Stomach (tissue), 4 donors: ENCODE measurements around the gene RGS7.

Experiments
- CTCF ChIP-seq, 7 experiments: fragments of 450-650 bp in 4 of 7; fragments of 200-600 bp in 3 of 7; sonication (generic) in 3 of 7; IDR thresholded peaks; one replicate each; pipeline ENCODE4 v1.5.1; 2016 to 2019; ENCODE audit warnings: antibody characterized with exemption in 7 of 7, control low read depth in 2 of 7, mild to moderate bottlenecking in 1 of 7
- EP300 ChIP-seq: sonication (generic); formaldehyde crosslinking; IDR thresholded peaks from one replicate; pipeline ENCODE4 v1.6.1; 2017; ENCODE audit warnings: antibody characterized with exemption
- POLR2A ChIP-seq, 4 donors: fragments of 450-650 bp; IDR thresholded peaks; one replicate each; pipeline ENCODE4 v1.6.1; 2016; ENCODE audit warnings: antibody characterized with exemption in 4 of 4, control low read depth in 2 of 4, mild to moderate bottlenecking in 1 of 4, moderate library complexity in 1 of 4
- POLR2AphosphoS5 ChIP-seq, 3 donors: sonication (generic); formaldehyde crosslinking; IDR thresholded peaks; one replicate each; pipeline ENCODE4 v1.6.1; 2016; ENCODE audit warnings: antibody characterized with exemption in 3 of 3

- TF ChIP-seq CTCF (IDR thresholded peaks at IDR 0.05) (no peak), POLR2A (IDR thresholded peaks at IDR 0.05) (no peak), EP300 (no peak), POLR2AphosphoS5 (IDR thresholded peaks at IDR 0.05) (no peak)
Measured at GRCh38 chr1:240792915-240793529, 564.0 kb downstream of the RGS7 start.
